Measurements from ENCODE around the gene HYCC2. TPM values are rescaled to one million over a fixed set of nuclear protein-coding genes. Genes with fewer than 3 reads are reported as not detected.

Gene HYCC2
- total and polyA plus RNA-seq, 2 donors (not counting 1 experiment from before 2014, with no cell fraction given): 6.2 to 8.6 TPM

- Histone ChIP-seq H3K4me3 (replicated peaks in 1 of 4; ENCODE audit: control extremely low read depth in 1 of 4, insufficient read depth in 1 of 4, low read depth in 3 of 4, low read length in 4 of 4) (no peak overlapping the region), H3K4me2 (ENCODE audit: extremely low read depth, insufficient read depth, low read length) (no peak overlapping the region), H3K79me2 (ENCODE audit: control insufficient read depth, insufficient read depth, low read length) (no peaks in the 10 kb centered on the region), H3K27me3 (ENCODE audit: control insufficient read depth, insufficient read depth, low read length) (no peaks in the 10 kb centered on the region), H3K36me3 (ENCODE audit: control insufficient read depth, insufficient read depth, low read length) (no peaks in the 10 kb centered on the region), H4K20me1 (ENCODE audit: control insufficient read depth, extremely low read depth, insufficient read depth, low read length) (no peaks in the 10 kb centered on the region), H2AFZ (ENCODE audit: low read length) (no peak overlapping the region), H3K9me3 (ENCODE audit: control insufficient read depth, insufficient read depth, low read depth, low read length) (no peaks in the 10 kb centered on the region), H3K4me1 (ENCODE audit: control insufficient read depth, extremely low read depth, insufficient read depth, low read length) (no peaks in the 10 kb centered on the region), H3K27ac (ENCODE audit: insufficient read depth, low read length) (no peak overlapping the region), H3K9ac (ENCODE audit: insufficient read depth, low read length) (no peak overlapping the region)
- TF ChIP-seq EZH2 (IDR thresholded peaks at IDR 0.05; ENCODE audit: low read length, missing control alignments) (no peak), CTCF (conservative IDR thresholded peaks at IDR 0.05 in 1 of 2, IDR thresholded peaks at IDR 0.05 in 1 of 2; ENCODE audit: low read depth in 1 of 2, low read length in 2 of 2) (no peak)
- DNase-seq (ENCODE audit: low read depth in 2 of 2): no peak
These were observed 36.9 kb upstream of the HYCC2 start for GRCh38 chr2:201108341-201108740.

GRCh38 chr2:201107624-201108023 is 36.2 kb upstream of the HYCC2 start:
- no peak overlapping the region for H3K9ac ChIP-seq (ENCODE audit: insufficient read depth, low read length)
- DNase-seq (ENCODE audit: low read depth in 2 of 2): no peak
- H3K36me3 ChIP-seq (ENCODE audit: control insufficient read depth, insufficient read depth, low read length): no peaks in the 10 kb centered on the region
- H3K27me3 ChIP-seq (ENCODE audit: control insufficient read depth, insufficient read depth, low read length): no peaks in the 10 kb centered on the region
- no peak for TF ChIP-seq CTCF (conservative IDR thresholded peaks at IDR 0.05 in 1 of 2, IDR thresholded peaks at IDR 0.05 in 1 of 2; ENCODE audit: low read depth in 1 of 2, low read length in 2 of 2)
- no peak for TF ChIP-seq EZH2 (IDR thresholded peaks at IDR 0.05; ENCODE audit: low read length, missing control alignments)
- H3K27ac ChIP-seq (ENCODE audit: insufficient read depth, low read length): no peak overlapping the region
- no peak overlapping the region for H3K4me3 ChIP-seq (replicated peaks in 1 of 4; ENCODE audit: control extremely low read depth in 1 of 4, insufficient read depth in 1 of 4, low read depth in 3 of 4, low read length in 4 of 4)
- H2AFZ ChIP-seq (ENCODE audit: low read length): no peak overlapping the region
- H3K9me3 ChIP-seq (ENCODE audit: control insufficient read depth, insufficient read depth, low read depth, low read length): no peaks in the 10 kb centered on the region
- H3K79me2 ChIP-seq (ENCODE audit: control insufficient read depth, insufficient read depth, low read length): no peaks in the 10 kb centered on the region
- H3K4me1 ChIP-seq (ENCODE audit: control insufficient read depth, extremely low read depth, insufficient read depth, low read length): no peaks in the 10 kb centered on the region
- no peak overlapping the region for H3K4me2 ChIP-seq (ENCODE audit: extremely low read depth, insufficient read depth, low read length)
- H4K20me1 ChIP-seq (ENCODE audit: control insufficient read depth, extremely low read depth, insufficient read depth, low read length): no peaks in the 10 kb centered on the region

- H3K4me3 ChIP-seq (replicated peaks in 1 of 4; ENCODE audit: control extremely low read depth in 1 of 4, insufficient read depth in 1 of 4, low read depth in 3 of 4, low read length in 4 of 4): no peak overlapping the region
- no peaks in the 10 kb centered on the region for H3K36me3 ChIP-seq (ENCODE audit: control insufficient read depth, insufficient read depth, low read length)
- H3K27me3 ChIP-seq (ENCODE audit: control insufficient read depth, insufficient read depth, low read length): no peaks in the 10 kb centered on the region
- no peak overlapping the region for H3K4me2 ChIP-seq (ENCODE audit: extremely low read depth, insufficient read depth, low read length)
- H2AFZ ChIP-seq (ENCODE audit: low read length): no peak overlapping the region
- H3K9ac ChIP-seq (ENCODE audit: insufficient read depth, low read length): no peak overlapping the region
- H3K9me3 ChIP-seq (ENCODE audit: control insufficient read depth, insufficient read depth, low read depth, low read length): no peaks in the 10 kb centered on the region
- TF ChIP-seq EZH2 (IDR thresholded peaks at IDR 0.05; ENCODE audit: low read length, missing control alignments) (no peak), CTCF (conservative IDR thresholded peaks at IDR 0.05 in 1 of 2, IDR thresholded peaks at IDR 0.05 in 1 of 2; ENCODE audit: low read depth in 1 of 2, low read length in 2 of 2) (no peak)
- H3K79me2 ChIP-seq (ENCODE audit: control insufficient read depth, insufficient read depth, low read length): no peaks in the 10 kb centered on the region
- DNase-seq (ENCODE audit: low read depth in 2 of 2): no peak
- no peaks in the 10 kb centered on the region for H4K20me1 ChIP-seq (ENCODE audit: control insufficient read depth, extremely low read depth, insufficient read depth, low read length)
- H3K27ac ChIP-seq (ENCODE audit: insufficient read depth, low read length): no peak overlapping the region
- no peaks in the 10 kb centered on the region for H3K4me1 ChIP-seq (ENCODE audit: control insufficient read depth, extremely low read depth, insufficient read depth, low read length)
These were observed 34.3 kb upstream of the HYCC2 start for GRCh38 chr2:201105759-201106158.

Data from fibroblast of lung (primary cell).